Liver (tissue), 9 donors: Measurements from ENCODE around the gene PANK2. TPM values are rescaled to one million over a fixed set of nuclear protein-coding genes. Genes with fewer than 3 reads are reported as not detected.
"Not testable (repeated sequence)": the region's sequence is repeated elsewhere in the genome, so short reads cannot be mapped to it uniquely, and the experiment has no call there.

Source experiments
- DNase-seq: peaks from one replicate; pipeline ENCODE4 v3.0.0-alpha.2; 2017; ENCODE audit warnings: low spot score
- H3K27ac ChIP-seq, 2 donors: one replicate each; pipeline ENCODE4 v1.7.0; 2013; ENCODE audit warnings: inconsistent platforms in 2 of 2, low read length in 2 of 2, control low read depth in 1 of 2, low read depth in 1 of 2, mild to moderate bottlenecking in 1 of 2
- H3K27me3 ChIP-seq, 4 donors: one replicate each; pipeline versions ENCODE4 v1.6.1 to v1.7.0; 2013; ENCODE audit warnings: low read length in 3 of 4, inconsistent platforms in 1 of 4, mild to moderate bottlenecking in 1 of 4, moderate library complexity in 1 of 4; ENCODE audit not compliant: control insufficient read depth in 4 of 4, insufficient read depth in 4 of 4
- H3K36me3 ChIP-seq, 4 donors: one replicate each; pipeline versions ENCODE4 v1.6.1 to v1.7.0; 2013; ENCODE audit warnings: low read length in 3 of 4, mild to moderate bottlenecking in 3 of 4, low read depth in 1 of 4, moderate library complexity in 1 of 4; ENCODE audit not compliant: control insufficient read depth in 4 of 4, insufficient read depth in 3 of 4
- H3K4me1 ChIP-seq, 4 donors: one replicate each; pipeline versions ENCODE4 v1.6.1 to v1.7.0; 2013; ENCODE audit warnings: low read length in 3 of 4, mild to moderate bottlenecking in 3 of 4, moderate library complexity in 1 of 4; ENCODE audit not compliant: control insufficient read depth in 4 of 4, insufficient read depth in 4 of 4
- H3K4me3 ChIP-seq, 3 donors: one replicate each; pipeline versions ENCODE4 v1.6.1 to v1.7.0; 2013; ENCODE audit warnings: low read length in 3 of 3, control low read depth in 1 of 3, low read depth in 1 of 3, mild to moderate bottlenecking in 1 of 3
- H3K9ac ChIP-seq, 2 donors: one replicate each; pipeline ENCODE4 v1.7.0; 2013; ENCODE audit warnings: low read length in 2 of 2, mild to moderate bottlenecking in 2 of 2, moderate library complexity in 2 of 2, control low read depth in 1 of 2, low read depth in 1 of 2
- H3K9me3 ChIP-seq, 4 donors: one replicate each; pipeline versions ENCODE4 v1.6.1 to v1.7.0; 2013; ENCODE audit warnings: low read length in 3 of 4; ENCODE audit not compliant: control insufficient read depth in 4 of 4
- EGR1 ChIP-seq, 2 donors: IDR thresholded peaks; 2 replicates each; pipeline ENCODE4 v1.6.1; 2016 to 2018; ENCODE audit warnings: antibody characterized with exemption in 2 of 2, low read depth in 2 of 2
- FOXA1 ChIP-seq: IDR thresholded peaks from 2 replicates; pipeline ENCODE4 v1.6.1; 2016; ENCODE audit warnings: antibody characterized with exemption
- FOXA2 ChIP-seq: IDR thresholded peaks from 2 replicates; pipeline ENCODE4 v1.6.1; 2016; ENCODE audit warnings: antibody characterized with exemption
- GABPA ChIP-seq, 2 donors: IDR thresholded peaks in 1 of 2; conservative IDR thresholded peaks in 1 of 2; 2 replicates each; pipeline ENCODE4 v1.6.1; 2016; ENCODE audit warnings: antibody characterized with exemption in 2 of 2, mild to moderate bottlenecking in 1 of 2, moderate library complexity in 1 of 2
- HNF4A ChIP-seq, 2 donors: conservative IDR thresholded peaks; 2 replicates each; pipeline ENCODE4 v1.6.1; 2016; ENCODE audit warnings: antibody characterized with exemption in 2 of 2, mild to moderate bottlenecking in 2 of 2
- HNF4G ChIP-seq: IDR thresholded peaks from 2 replicates; pipeline ENCODE4 v1.6.1; 2016; ENCODE audit warnings: antibody characterized with exemption
- JUND ChIP-seq, 2 donors: IDR thresholded peaks; 2 replicates each; pipeline ENCODE4 v1.6.1; 2016; ENCODE audit warnings: antibody characterized with exemption in 2 of 2
- NR2F2 ChIP-seq: IDR thresholded peaks from 2 replicates; pipeline ENCODE4 v1.6.1; 2016; ENCODE audit warnings: antibody characterized with exemption
- RAD21 ChIP-seq, 2 donors: IDR thresholded peaks; 2 replicates each; pipeline ENCODE4 v1.6.1; 2016; ENCODE audit warnings: antibody characterized with exemption in 2 of 2, mild to moderate bottlenecking in 2 of 2
- RXRA ChIP-seq, 2 donors: IDR thresholded peaks; 2 replicates each; pipeline ENCODE4 v1.6.1; 2017 to 2018; ENCODE audit warnings: antibody characterized with exemption in 2 of 2, mild to moderate bottlenecking in 1 of 2
- SP1 ChIP-seq: IDR thresholded peaks from 2 replicates; pipeline ENCODE4 v1.6.1; 2018; ENCODE audit warnings: antibody characterized with exemption, mild to moderate bottlenecking
- TAF1 ChIP-seq: conservative IDR thresholded peaks from 2 replicates; pipeline ENCODE4 v1.6.1; 2016; ENCODE audit warnings: antibody characterized with exemption, mild to moderate bottlenecking
- YY1 ChIP-seq: IDR thresholded peaks from 2 replicates; pipeline ENCODE4 v1.6.1; 2016; ENCODE audit warnings: antibody characterized with exemption, mild to moderate bottlenecking
- WGBS: extraction: QIAGEN DNeasy Blood & Tissue Kit; methylation state at CpG from one replicate; pipeline ENCODE4 v1.1.7; 2013; 5-methylcytosine and 5-hydroxymethylcytosine counted together
- polyA plus RNA-seq, 2 donors: library from polyadenylated mRNA; stranded (reverse) in 1 of 2; unstranded in 1 of 2; fragments of 200-250 nt in 1 of 2; fragments of >200 nt in 1 of 2; fragmentation: Nextera tagmentation in 1 of 2; extraction: Ambion mirVana in 1 of 2; gene quantifications; one replicate each; pipeline versions ENCODE4 v1.2.1 to v1.2.3, GENCODE V29; 2013 to 2015
- total RNA-seq, 2 donors: library from RNA; depleted of rRNA; stranded (reverse); fragments of >200 nt; gene quantifications; one replicate each; pipeline ENCODE4 v1.2.3, GENCODE V29; 2014
- TF ChIP-seq, protein P1 (sequence below): IDR thresholded peaks from 2 replicates; pipeline ENCODE4 v1.6.1; 2016; ENCODE audit warnings: antibody characterized with exemption
- TF ChIP-seq, protein P2 (sequence below): IDR thresholded peaks from 2 replicates; pipeline ENCODE4 v1.6.1; 2016; ENCODE audit warnings: antibody characterized with exemption
- TF ChIP-seq, protein P3 (sequence below): IDR thresholded peaks from 2 replicates; pipeline ENCODE4 v1.6.1; 2016; ENCODE audit warnings: antibody characterized with exemption, mild to moderate bottlenecking
- TF ChIP-seq, protein P4 (sequence below): fragments of 150-350 bp; IDR thresholded peaks from 2 replicates; pipeline ENCODE4 v1.5.1; 2017; ENCODE audit warnings: improper control_type of control experiment, low read depth, low read length; ENCODE audit not compliant: missing input control
- TF ChIP-seq, protein P5 (sequence below): IDR thresholded peaks from 2 replicates; pipeline ENCODE4 v1.6.1; 2016; ENCODE audit warnings: antibody characterized with exemption
- donor health status: healthy.
- donor health status: healthy.
- donor health status: healthy.
- donor health status: healthy.
- donor health status: healthy.

PANK2 gene
- total and polyA plus RNA-seq, 4 donors: 10.6 to 27.7 (median 15.9) TPM

DNA sequence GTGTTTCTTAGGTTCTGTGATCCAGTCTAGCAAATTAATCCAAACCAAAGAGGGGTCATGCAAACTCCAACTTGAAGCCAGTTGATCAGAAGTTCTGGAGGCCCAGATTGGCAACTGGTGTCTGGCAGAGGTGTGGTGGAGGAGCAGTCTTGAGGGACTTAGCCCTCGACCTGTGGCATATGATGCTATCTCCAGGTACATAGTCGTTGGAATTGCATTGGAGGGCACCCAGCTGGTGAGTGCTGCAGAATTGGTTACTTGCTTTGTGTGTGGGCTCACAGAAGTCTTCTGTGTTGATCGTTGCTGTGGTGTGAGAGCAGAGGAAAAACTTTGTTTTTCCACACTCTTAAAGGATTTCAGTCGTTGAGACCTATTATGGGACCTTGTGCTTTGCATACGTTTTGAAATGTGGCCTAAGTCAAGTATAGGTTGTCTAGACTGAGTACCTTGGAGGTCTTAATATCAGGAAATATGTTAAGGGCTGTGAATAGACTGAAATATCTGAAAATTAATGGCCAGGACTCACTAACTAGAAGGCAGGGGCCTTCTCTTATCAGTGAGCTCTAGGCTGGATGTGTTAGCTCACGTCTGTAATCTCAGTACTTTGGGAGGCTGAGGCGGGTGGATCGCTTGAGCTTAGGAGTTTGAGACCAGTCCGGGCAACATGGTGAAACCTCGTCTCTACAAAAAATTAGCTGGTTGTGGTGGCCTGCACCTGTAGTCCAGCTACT lies 7.8 kb downstream of the PANK2 start:
- Histone ChIP-seq H3K36me3 (no peaks in the 10 kb centered on the region), H3K27me3 (no peaks in the 10 kb centered on the region), H3K27ac (no peak overlapping the region), H3K4me1 (peaks cover 8 to 33% (median 23%) of the 10 kb centered on the region in 4 donors), H3K4me3 (no peak overlapping the region), H3K9ac (no peak overlapping the region), H3K9me3 (no peaks in the 10 kb centered on the region)
- WGBS: 76% methylated on average over 10 of the region's 10 CpGs
- no peak for TF ChIP-seq EGR1 (IDR thresholded peaks at IDR 0.05; ENCODE audit: low read depth in 2 of 2)
- TF ChIP-seq NR2F2: no peak
- no peak for TF ChIP-seq FOXA2
- TF ChIP-seq, protein P1, sequence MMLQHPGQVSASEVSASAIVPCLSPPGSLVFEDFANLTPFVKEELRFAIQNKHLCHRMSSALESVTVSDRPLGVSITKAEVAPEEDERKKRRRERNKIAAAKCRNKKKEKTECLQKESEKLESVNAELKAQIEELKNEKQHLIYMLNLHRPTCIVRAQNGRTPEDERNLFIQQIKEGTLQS: no peak
- no peak for TF ChIP-seq YY1
- no peak for TF ChIP-seq GABPA (IDR thresholded peaks at IDR 0.05 in 1 of 2, conservative IDR thresholded peaks at IDR 0.05 in 1 of 2)
- TF ChIP-seq TAF1: no peak
- no peak for TF ChIP-seq RXRA (IDR thresholded peaks at IDR 0.05)
- TF ChIP-seq, protein P2, sequence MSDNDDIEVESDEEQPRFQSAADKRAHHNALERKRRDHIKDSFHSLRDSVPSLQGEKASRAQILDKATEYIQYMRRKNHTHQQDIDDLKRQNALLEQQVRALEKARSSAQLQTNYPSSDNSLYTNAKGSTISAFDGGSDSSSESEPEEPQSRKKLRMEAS: no peak
- no peak for TF ChIP-seq JUND (IDR thresholded peaks at IDR 0.05)
- no peak for TF ChIP-seq SP1
- TF ChIP-seq, protein P3, sequence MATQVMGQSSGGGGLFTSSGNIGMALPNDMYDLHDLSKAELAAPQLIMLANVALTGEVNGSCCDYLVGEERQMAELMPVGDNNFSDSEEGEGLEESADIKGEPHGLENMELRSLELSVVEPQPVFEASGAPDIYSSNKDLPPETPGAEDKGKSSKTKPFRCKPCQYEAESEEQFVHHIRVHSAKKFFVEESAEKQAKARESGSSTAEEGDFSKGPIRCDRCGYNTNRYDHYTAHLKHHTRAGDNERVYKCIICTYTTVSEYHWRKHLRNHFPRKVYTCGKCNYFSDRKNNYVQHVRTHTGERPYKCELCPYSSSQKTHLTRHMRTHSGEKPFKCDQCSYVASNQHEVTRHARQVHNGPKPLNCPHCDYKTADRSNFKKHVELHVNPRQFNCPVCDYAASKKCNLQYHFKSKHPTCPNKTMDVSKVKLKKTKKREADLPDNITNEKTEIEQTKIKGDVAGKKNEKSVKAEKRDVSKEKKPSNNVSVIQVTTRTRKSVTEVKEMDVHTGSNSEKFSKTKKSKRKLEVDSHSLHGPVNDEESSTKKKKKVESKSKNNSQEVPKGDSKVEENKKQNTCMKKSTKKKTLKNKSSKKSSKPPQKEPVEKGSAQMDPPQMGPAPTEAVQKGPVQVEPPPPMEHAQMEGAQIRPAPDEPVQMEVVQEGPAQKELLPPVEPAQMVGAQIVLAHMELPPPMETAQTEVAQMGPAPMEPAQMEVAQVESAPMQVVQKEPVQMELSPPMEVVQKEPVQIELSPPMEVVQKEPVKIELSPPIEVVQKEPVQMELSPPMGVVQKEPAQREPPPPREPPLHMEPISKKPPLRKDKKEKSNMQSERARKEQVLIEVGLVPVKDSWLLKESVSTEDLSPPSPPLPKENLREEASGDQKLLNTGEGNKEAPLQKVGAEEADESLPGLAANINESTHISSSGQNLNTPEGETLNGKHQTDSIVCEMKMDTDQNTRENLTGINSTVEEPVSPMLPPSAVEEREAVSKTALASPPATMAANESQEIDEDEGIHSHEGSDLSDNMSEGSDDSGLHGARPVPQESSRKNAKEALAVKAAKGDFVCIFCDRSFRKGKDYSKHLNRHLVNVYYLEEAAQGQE: no peak
- no peak for TF ChIP-seq HNF4A (conservative IDR thresholded peaks at IDR 0.05)
- TF ChIP-seq, protein P4, sequence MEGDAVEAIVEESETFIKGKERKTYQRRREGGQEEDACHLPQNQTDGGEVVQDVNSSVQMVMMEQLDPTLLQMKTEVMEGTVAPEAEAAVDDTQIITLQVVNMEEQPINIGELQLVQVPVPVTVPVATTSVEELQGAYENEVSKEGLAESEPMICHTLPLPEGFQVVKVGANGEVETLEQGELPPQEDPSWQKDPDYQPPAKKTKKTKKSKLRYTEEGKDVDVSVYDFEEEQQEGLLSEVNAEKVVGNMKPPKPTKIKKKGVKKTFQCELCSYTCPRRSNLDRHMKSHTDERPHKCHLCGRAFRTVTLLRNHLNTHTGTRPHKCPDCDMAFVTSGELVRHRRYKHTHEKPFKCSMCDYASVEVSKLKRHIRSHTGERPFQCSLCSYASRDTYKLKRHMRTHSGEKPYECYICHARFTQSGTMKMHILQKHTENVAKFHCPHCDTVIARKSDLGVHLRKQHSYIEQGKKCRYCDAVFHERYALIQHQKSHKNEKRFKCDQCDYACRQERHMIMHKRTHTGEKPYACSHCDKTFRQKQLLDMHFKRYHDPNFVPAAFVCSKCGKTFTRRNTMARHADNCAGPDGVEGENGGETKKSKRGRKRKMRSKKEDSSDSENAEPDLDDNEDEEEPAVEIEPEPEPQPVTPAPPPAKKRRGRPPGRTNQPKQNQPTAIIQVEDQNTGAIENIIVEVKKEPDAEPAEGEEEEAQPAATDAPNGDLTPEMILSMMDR: no peak
- no peak for TF ChIP-seq RAD21 (IDR thresholded peaks at IDR 0.05)
- no peak for TF ChIP-seq HNF4G
- TF ChIP-seq FOXA1: no peak
- TF ChIP-seq, protein P5, sequence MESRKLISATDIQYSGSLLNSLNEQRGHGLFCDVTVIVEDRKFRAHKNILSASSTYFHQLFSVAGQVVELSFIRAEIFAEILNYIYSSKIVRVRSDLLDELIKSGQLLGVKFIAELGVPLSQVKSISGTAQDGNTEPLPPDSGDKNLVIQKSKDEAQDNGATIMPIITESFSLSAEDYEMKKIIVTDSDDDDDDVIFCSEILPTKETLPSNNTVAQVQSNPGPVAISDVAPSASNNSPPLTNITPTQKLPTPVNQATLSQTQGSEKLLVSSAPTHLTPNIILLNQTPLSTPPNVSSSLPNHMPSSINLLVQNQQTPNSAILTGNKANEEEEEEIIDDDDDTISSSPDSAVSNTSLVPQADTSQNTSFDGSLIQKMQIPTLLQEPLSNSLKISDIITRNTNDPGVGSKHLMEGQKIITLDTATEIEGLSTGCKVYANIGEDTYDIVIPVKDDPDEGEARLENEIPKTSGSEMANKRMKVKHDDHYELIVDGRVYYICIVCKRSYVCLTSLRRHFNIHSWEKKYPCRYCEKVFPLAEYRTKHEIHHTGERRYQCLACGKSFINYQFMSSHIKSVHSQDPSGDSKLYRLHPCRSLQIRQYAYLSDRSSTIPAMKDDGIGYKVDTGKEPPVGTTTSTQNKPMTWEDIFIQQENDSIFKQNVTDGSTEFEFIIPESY: no peak
- DNase-seq: peak; percentile 46

DNA sequence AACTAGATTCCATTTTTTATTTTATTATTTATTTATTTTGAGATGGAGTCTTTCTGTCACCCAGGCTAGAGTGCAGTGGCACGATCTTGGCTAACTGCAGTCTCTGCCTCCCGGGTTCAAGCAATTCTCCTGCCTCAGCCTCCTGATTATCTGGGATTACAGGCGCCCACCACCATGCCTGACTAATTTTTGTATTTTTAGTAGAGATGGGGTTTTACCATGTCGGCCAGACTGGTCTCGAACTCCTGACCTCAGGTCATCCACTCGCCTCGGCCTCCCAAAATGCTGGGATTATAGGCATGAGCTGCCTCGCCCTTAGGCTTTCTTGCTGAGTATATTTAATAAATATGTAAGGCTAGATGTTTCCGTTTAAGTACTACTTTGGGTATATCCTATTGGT lies 9.0 kb downstream of the PANK2 start:
- not testable (repeated sequence) for H3K9me3 ChIP-seq, H3K27me3 ChIP-seq, H3K4me3 ChIP-seq, DNase-seq, H3K36me3 ChIP-seq, H3K9ac ChIP-seq, H3K27ac ChIP-seq
- 78% methylated on average over 9 of the region's 9 CpGs for WGBS
- H3K4me1 ChIP-seq: peaks cover 8 to 26% (median 17%) of the 10 kb centered on the region in 4 donors
